ENCODE results near the gene ILF2.

DNA sequence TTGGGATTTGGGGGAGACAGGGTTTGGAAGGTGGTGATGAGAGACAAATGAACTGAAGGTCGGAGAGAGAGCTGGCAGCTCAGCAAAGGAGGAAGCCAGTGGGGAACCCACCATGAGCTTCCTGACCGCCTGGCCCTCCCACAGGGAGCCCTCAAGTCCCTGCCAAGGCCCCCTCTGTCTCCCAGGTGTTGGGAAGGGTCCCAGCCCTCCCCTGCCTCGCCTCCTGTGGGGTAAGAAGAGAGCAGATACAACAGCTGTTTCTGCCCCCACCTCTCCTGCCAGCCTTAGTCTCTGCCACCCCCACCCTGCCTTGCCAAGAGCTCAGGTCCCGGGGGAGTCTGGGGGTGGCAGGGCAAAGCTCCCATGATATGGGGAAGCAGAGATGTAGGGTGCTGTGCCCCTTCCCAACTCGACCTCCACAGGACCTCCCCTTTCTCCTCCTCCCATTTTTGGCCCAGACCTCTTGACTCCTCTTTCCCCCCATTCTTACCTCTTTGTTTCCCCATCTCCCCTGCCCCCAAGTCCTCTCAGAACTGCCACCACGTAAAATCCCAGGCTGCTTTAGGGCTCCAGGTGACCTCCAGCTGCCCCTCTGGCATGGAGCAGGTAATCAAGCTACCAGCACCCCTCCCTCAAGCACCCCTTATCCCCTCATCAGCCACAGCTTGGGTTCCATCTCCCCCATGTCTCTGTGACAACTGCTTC, 42.0 kb downstream of the ILF2 start:
- TF ChIP-seq CTCF (IDR thresholded peaks at IDR 0.05) (no peak), EZH2 (IDR thresholded peaks at IDR 0.05) (no peak), EZH2phosphoT487 (IDR thresholded peaks at IDR 0.05) (no peak)
